Central memory CD8-positive, alpha-beta T cell (primary cell): ENCODE measurements around the gene FHOD1.
A peak's percentile ranks its signal among the peaks of the same experiment; 100 is the strongest.

Experiments used
- ATAC-seq: fragments of 150-1000 bp; cut with Tn5 transposase; replicated peaks from 2 replicates; pipeline ENCODE4 v1.10.0; 2022; ENCODE audit warnings: mild to moderate bottlenecking, moderate FRiP score, moderate number of reproducible peaks; ENCODE audit not compliant: poor library complexity, severe bottlenecking; ENCODE audit errors: extremely low read depth
- DNase-seq, 2 donors: peaks; one replicate each; pipeline ENCODE4 v3.0.0; 2021; ENCODE audit warnings: low spot score in 2 of 2
- H3K27ac Mint-ChIP-seq: one replicate; pipeline ENCODE4 v1.8.0; 2022; ENCODE audit warnings: low read depth, mild to moderate bottlenecking, moderate library complexity, mixed read lengths
- H3K27me3 Mint-ChIP-seq: one replicate; pipeline ENCODE4 v1.8.0; 2022; ENCODE audit warnings: mixed read lengths
- H3K36me3 Mint-ChIP-seq: one replicate; pipeline ENCODE4 v1.8.0; 2022; ENCODE audit warnings: mild to moderate bottlenecking, moderate library complexity, mixed read lengths; ENCODE audit not compliant: insufficient read depth
- H3K4me1 Mint-ChIP-seq: one replicate; pipeline ENCODE4 v1.8.0; 2022; ENCODE audit warnings: mixed read lengths
- H3K4me3 Mint-ChIP-seq: one replicate; pipeline ENCODE4 v1.8.0; 2022; ENCODE audit warnings: mild to moderate bottlenecking, moderate library complexity, mixed read lengths
- H3K9me3 Mint-ChIP-seq: one replicate; pipeline ENCODE4 v1.8.0; 2022; ENCODE audit warnings: mixed read lengths

Gene FHOD1

DNA sequence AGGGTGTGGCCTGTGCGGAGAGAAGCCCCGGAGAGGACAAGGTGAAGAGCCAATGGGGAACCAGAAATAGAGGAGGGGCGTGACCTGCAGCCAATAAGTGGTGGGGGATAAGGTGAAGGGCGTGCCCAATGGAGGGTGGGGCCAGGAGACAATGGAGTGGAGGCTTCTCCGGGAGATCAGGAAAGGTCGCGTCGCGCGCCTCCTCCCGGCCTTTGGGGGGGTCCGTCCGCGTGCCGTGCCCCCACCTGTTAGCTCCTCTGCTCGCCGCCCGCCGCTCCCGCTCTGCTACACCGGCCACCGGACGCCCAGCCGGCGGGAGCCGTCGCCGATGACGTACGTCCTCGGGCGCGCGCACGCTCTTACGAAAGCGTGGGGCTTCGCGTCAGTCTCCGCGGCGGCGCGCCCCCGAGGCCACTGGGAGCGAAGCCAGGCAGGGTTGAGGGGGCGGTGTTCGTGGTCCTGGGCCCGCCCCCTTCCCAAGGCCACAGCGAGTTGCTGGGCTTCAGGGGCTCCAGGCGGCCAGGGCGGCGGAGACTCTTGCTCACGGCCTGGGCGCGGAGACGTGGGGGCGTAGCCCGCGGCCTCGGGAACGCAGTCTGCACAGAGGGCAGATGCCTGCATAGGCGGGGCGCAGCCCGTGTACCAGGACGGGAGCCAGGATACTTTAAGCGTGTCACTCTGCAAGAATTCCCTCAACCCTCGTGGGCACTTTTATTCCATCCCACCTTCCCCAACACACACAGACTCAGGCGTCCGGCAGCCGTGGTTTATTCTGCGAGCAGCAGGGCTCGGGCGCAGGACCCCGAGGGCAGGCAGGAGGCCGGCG, 63.4 kb downstream of the FHOD1 start, which contains the start of gene MATCAP1:
Gene MATCAP1 (minus strand): TSS at position 337 of the 826 bp plus-strand sequence. CDS start 3,353 bp downstream, outside the sequence.
- ATAC-seq (peak; percentile 95), DNase-seq (peak; percentile 79 to 92)
- peaks cover 3% of the 10 kb centered on the region for H3K36me3 Mint-ChIP-seq
- no peaks in the 10 kb centered on the region for H3K27me3 Mint-ChIP-seq
- H3K9me3 Mint-ChIP-seq, result no peaks in the 10 kb centered on the region
- peak within 1 kb of the TSS; percentile 70 for H3K27ac Mint-ChIP-seq
- peaks cover 15% of the 10 kb centered on the region for H3K4me1 Mint-ChIP-seq
- H3K4me3 Mint-ChIP-seq, result no peak within 1 kb of the TSS

DNA sequence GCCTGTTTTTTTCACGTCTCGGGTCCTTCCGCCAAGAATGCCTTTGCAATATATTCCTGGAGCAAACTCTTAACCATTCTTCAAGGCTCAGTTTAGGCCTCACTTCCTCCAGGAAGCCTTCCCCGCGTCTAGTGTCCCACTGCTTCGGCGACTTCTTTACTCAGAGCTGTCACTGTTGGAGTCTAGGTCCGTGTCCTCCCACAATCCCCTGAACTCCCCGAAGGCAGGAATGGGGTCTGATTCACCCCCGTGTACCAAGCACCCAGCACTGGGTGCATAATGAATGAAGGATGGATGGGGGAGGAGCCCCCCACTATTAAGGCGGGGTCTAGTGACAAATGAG, 64.0 kb downstream of the FHOD1 start:
- Mint-ChIP-seq H3K9me3 (no peaks in the 10 kb centered on the region), H3K27me3 (no peaks in the 10 kb centered on the region), H3K27ac (no peak overlapping the region), H3K4me1 (peaks cover 20% of the 10 kb centered on the region), H3K4me3 (no peak overlapping the region), H3K36me3 (peaks cover 3% of the 10 kb centered on the region)
- ATAC-seq (no peak), DNase-seq (no peak)

DNA sequence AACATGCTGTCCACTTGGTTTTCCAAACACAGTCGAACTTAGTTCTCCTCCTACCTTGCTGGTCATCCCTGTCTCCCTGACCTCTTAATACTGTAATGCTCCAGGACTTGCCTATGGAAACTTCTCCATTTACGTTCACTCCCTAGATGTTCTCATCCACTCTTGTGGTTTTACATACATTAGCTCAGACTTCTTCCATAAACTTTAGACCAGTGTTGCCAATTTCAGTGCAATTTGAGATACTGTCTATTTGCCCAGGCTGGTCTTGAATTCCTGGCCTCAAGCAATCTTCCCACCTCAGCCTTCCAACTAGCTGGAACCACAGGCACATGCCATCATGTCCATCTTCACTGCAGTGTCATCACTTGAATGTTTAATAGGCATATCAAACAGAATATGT, 65.0 kb downstream of the FHOD1 start:
- H3K9me3 Mint-ChIP-seq, result no peaks in the 10 kb centered on the region
- peaks cover 4% of the 10 kb centered on the region for H3K36me3 Mint-ChIP-seq
- ATAC-seq, result no peak
- H3K4me1 Mint-ChIP-seq, result peaks cover 30% of the 10 kb centered on the region
- no peak overlapping the region for H3K27ac Mint-ChIP-seq
- no peak overlapping the region for H3K4me3 Mint-ChIP-seq
- H3K27me3 Mint-ChIP-seq, result no peaks in the 10 kb centered on the region
- no peak for DNase-seq

DNA sequence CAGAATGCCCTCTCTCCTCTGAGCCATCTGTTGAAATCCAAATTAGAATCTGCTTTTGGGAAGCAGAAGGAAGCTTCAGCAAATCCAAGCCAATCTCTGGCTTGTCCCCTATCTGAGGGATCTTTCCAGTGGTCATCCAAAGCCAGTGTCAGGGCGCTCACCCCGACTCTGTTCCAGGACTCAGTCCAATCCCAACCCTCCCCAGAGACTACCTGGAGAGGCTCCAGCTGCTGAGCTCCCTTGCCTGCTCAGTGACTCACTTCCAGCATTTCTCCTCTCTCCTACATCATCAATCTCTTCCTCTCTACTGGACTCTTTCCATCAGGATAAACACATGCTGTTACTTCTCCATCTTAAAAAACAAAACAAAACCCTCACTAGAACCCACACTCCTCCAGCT, 65.9 kb downstream of the FHOD1 start:
- Mint-ChIP-seq H3K36me3 (peaks cover 4% of the 10 kb centered on the region), H3K4me3 (no peak overlapping the region), H3K9me3 (no peaks in the 10 kb centered on the region), H3K27ac (no peak overlapping the region), H3K4me1 (peaks cover 32% of the 10 kb centered on the region), H3K27me3 (no peaks in the 10 kb centered on the region)
- no peak for ATAC-seq
- DNase-seq, result no peak

DNA sequence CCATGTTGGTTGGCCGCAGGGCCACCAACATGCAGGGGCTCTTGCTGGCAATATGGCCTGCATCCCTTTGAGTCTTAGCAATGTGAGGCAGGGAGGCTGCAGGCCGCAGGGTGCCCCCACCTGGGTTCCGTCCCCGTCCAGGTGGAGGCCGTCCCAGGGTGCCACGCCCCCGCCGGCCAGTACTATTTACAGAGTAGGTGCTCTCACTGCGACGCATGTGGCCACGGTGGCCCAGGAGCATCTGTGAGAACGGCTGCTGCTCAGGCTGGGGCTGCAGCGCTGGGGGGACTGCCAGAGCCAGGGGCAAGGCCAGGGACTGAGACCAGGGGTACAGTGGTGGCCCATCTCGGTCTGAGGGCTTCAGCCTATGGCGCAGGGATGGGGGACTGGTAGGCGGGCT, 67.1 kb downstream of the FHOD1 start:
- Mint-ChIP-seq H3K4me3 (no peak overlapping the region), H3K36me3 (peaks cover 2% of the 10 kb centered on the region), H3K27ac (no peak overlapping the region), H3K4me1 (peaks cover 27% of the 10 kb centered on the region), H3K27me3 (no peaks in the 10 kb centered on the region), H3K9me3 (no peaks in the 10 kb centered on the region)
- DNase-seq (no peak), ATAC-seq (no peak)

DNA sequence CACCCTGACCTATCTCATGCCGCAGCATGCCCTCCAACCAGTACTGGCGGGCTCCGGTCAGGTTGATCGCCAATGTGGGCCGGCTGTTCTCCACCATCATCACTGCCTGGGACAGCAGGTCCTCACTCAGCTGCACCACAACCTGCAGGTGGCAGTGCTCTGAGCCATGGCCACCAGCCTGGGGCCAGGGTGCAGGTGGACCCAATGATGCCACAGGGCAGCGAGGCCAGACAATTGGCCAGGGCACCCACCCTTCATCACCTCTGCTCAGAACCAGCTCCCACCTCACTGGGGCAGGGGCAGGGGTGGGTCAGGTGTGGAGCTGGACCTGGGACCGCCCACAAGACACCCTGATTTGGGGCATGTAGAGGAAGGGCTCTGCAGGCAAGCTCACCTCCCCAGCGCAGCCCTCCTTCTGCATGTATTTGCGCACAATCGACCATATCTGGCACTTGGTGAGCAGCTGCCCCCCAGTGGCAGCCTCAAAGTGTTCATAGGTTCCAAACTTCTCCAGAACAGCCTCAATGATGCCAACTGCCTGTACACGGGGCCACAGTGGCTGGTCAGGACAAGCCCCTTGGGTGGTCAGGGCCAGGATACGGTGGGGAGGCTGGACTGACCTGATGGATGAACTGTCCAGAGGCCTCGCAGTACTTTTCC, 67.7 kb downstream of the FHOD1 start:
- no peak for DNase-seq
- no peaks in the 10 kb centered on the region for H3K27me3 Mint-ChIP-seq
- no peaks in the 10 kb centered on the region for H3K9me3 Mint-ChIP-seq
- no peak overlapping the region for H3K27ac Mint-ChIP-seq
- ATAC-seq, result no peak
- peaks cover 1% of the 10 kb centered on the region for H3K36me3 Mint-ChIP-seq
- peaks cover 20% of the 10 kb centered on the region for H3K4me1 Mint-ChIP-seq
- H3K4me3 Mint-ChIP-seq, result no peak overlapping the region
